Aorta (tissue), 5 donors: ENCODE measurements around the gene SHISA3. TPM values are rescaled to one million over a fixed set of nuclear protein-coding genes. Genes with fewer than 3 reads are reported as not detected.
"Not testable (repeated sequence)": the region's sequence is repeated elsewhere in the genome, so short reads cannot be mapped to it uniquely, and the experiment has no call there.

ENCODE experiments used
- ATAC-seq: fragments of 200-7000 bp; cut with Tn5 transposase; one replicate; pipeline ENCODE4 v1.9.1; 2022; ENCODE audit warnings: moderate library complexity; ENCODE audit not compliant: low FRiP score
- DNase-seq, 2 donors: peaks; one replicate each; pipeline ENCODE4 v3.0.0-alpha.2; 2020
- H3K27ac ChIP-seq, 2 donors: one replicate each; pipeline ENCODE4 v1.5.1; 2013; ENCODE audit warnings: low read length in 2 of 2, mild to moderate bottlenecking in 2 of 2, moderate library complexity in 2 of 2, control low read depth in 1 of 2, inconsistent platforms in 1 of 2, low read depth in 1 of 2
- H3K27me3 ChIP-seq, 2 donors: one replicate each; pipeline ENCODE4 v1.6.1; 2013; ENCODE audit warnings: control low read depth in 1 of 2, low read length in 1 of 2, mild to moderate bottlenecking in 1 of 2, moderate library complexity in 1 of 2; ENCODE audit not compliant: insufficient read depth in 2 of 2, control insufficient read depth in 1 of 2
- H3K36me3 ChIP-seq, 2 donors: one replicate each; pipeline ENCODE4 v1.6.1; 2013; ENCODE audit warnings: control low read depth in 1 of 2, low read length in 1 of 2, mild to moderate bottlenecking in 1 of 2; ENCODE audit not compliant: insufficient read depth in 2 of 2, control insufficient read depth in 1 of 2
- H3K4me1 ChIP-seq, 2 donors: one replicate each; pipeline ENCODE4 v1.6.1; 2013; ENCODE audit warnings: low read length in 2 of 2, control low read depth in 1 of 2, mild to moderate bottlenecking in 1 of 2, moderate library complexity in 1 of 2; ENCODE audit not compliant: insufficient read depth in 2 of 2, control insufficient read depth in 1 of 2
- H3K4me3 ChIP-seq, 2 donors: one replicate each; pipeline ENCODE4 v1.5.1; 2013; ENCODE audit warnings: low read length in 2 of 2, control low read depth in 1 of 2, mild to moderate bottlenecking in 1 of 2
- H3K9me3 ChIP-seq: one replicate; pipeline ENCODE4 v1.6.1; 2013; ENCODE audit warnings: mild to moderate bottlenecking, low read length; ENCODE audit not compliant: control insufficient read depth
- WGBS, 2 donors: extraction: QIAGEN DNeasy Blood & Tissue Kit; methylation state at CpG; one replicate each; pipeline ENCODE4 v1.1.7; 2013; 5-methylcytosine and 5-hydroxymethylcytosine counted together
- intact Hi-C, 2 donors: fragments of 100-400 bp; cut with DNase I; formaldehyde crosslinking; loops; one replicate each; pipeline versions ENCODE4 v1.14.2 to v1.15.0; 2022
- polyA plus RNA-seq, 2 donors: library from polyadenylated mRNA; stranded (reverse); fragments of 200-250 nt; gene quantifications; one replicate each; pipeline ENCODE4 v1.2.3, GENCODE V29; 2013
- total RNA-seq, 2 donors: library from RNA; stranded (reverse); fragmentation: NEBNext Ultra II Directional; extraction: Animal tissue kit (Norgen Biotek cat#: 25700); gene quantifications; one replicate each; pipeline ENCODE4 v1.2.1, GENCODE V29; 2021
- donor health status: healthy with polysubstance abuse.
- donor health status: Bipolar disorder and iron deficiency.
- donor health status: DM: no; HTN: no; CAD: no.
- donor health status: DM: no; HTN: no; CAD: no.
- donor health status: DM: yes; HTN: yes; CAD: no.

Gene SHISA3
- total and polyA plus RNA-seq, 4 donors: 2.1 to 5.5 (median 3.5) TPM

DNA sequence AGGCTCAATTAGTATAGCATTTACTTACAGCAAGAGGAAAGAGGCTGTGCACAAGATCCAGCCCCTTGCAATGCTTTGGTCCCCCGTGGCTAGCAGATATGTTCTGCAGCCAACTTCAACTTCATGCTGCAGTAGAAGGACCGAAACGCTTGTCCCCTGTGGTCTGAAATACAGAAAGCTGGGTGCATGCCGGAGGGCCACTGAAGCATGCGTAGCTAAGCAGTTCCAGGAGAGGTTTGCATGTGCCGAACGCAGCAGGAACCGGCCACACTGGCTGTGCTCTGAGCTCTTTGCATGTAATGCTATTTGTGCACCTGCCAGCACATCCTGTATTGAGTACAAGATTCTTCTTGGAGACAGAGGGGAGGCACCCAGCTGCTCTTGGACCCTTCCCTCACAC, 35.8 kb upstream of the SHISA3 start:
- Histone ChIP-seq H3K27me3 (peaks cover 0 to 1% of the 10 kb centered on the region in 2 donors), H3K4me3 (no peak overlapping the region), H3K36me3 (no peaks in the 10 kb centered on the region), H3K27ac (no peak overlapping the region), H3K9me3 (peaks cover 5% of the 10 kb centered on the region), H3K4me1 (no peaks in the 10 kb centered on the region)
- DNase-seq: no peak
- intact Hi-C loops: no loop called here
- no peak for ATAC-seq
- 69 to 75% methylated on average over 8 of the region's 8 CpGs for WGBS, 2 donors

DNA sequence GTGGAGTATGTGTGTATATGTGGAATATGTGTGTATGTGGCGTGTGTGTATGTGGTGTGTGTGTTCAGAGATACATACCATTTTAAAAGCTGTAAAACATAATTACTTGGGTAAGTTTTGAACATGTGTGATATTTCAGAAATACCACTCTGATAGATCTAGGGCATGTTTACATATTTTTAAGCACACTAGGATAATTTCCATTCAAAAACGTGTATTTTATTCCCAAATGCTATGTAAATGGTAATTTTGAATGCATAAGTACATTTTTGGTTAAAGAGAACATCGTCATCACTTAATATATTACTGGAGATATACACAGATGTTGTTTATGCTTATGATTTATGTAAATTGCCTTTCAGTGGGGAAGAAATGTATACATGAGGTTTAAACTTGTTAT, 34.7 kb upstream of the SHISA3 start:
- WGBS, 2 donors: 81% methylated on average over 3 of the region's 3 CpGs
- intact Hi-C loops: no loop called here
- H3K36me3 ChIP-seq: no peaks in the 10 kb centered on the region
- H3K9me3 ChIP-seq: peaks cover 5% of the 10 kb centered on the region
- no peaks in the 10 kb centered on the region for H3K4me1 ChIP-seq
- no peak for DNase-seq
- ATAC-seq: no peak
- H3K27ac ChIP-seq: no peak overlapping the region
- H3K27me3 ChIP-seq: peaks cover 0 to 1% of the 10 kb centered on the region in 2 donors
- no peak overlapping the region for H3K4me3 ChIP-seq

DNA sequence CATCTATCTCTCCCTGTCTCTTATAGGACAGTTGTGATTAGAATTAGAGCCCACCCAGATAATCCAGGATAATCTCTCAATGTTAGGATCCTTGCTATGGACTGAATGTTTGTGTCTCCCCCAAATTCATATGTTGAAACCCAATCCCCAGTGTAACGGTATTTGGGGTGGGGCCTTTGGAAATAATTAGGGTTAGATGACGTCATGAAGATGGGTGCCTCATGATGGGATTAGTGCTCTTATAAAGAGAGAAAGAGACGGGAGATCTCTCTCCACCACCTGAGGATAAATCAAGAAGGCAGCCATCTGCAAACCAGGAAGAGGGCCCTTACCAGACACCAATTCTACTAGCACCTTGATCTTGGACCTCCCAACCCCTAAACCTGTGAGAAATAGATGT, 33.7 kb upstream of the SHISA3 start:
- H3K4me1 ChIP-seq: no peaks in the 10 kb centered on the region
- peaks cover 0 to 1% of the 10 kb centered on the region in 2 donors for H3K27me3 ChIP-seq
- DNase-seq (no peak), ATAC-seq (no peak)
- intact Hi-C loops: no loop called here
- no peaks in the 10 kb centered on the region for H3K36me3 ChIP-seq
- 87 to 89% methylated on average over 3 of the region's 3 CpGs for WGBS, 2 donors
- H3K4me3 ChIP-seq: no peak overlapping the region
- peaks cover 5% of the 10 kb centered on the region for H3K9me3 ChIP-seq
- no peak overlapping the region for H3K27ac ChIP-seq

DNA sequence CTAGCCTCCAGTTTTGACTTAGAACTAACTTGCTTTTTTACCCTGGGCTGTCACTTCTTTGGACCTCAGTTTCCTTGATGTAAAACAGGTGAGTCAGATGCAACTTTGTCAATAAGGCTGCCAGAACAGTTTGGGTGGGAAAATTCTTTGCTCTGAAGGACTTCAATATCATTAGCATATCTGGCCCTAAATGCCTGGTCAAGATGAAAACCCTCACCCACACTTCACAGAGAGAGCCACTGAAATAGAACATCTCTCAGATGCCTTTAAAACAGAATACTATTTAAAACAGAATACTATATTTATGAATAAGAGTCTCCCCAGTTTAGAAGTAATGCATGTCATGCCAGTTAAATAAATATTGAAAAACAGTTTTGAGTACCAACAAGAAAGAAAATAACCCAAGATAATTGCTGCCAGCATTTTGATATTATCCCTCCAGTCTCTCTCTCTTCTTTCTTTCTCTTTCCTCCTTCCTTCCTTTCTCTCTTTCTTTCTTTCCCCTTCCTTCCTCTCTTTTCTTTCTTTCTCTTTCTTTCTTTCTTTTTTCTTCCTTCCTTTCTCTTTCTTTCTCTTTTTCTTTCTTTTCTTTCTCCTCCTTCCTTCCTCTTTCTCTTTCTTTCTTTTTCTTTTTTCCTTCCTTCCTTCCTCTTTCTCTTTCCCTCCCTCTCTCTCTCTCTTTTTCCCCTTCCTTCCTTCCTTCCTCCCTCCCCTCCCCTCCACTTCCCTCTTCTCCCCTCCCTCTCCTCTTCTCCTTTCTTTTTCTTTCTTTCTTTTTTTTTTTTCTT, 32.8 kb upstream of the SHISA3 start:
- Histone ChIP-seq H3K36me3 (no peaks in the 10 kb centered on the region), H3K27me3 (peaks cover 0 to 1% of the 10 kb centered on the region in 2 donors), H3K4me3 (no peak overlapping the region), H3K27ac (no peak overlapping the region), H3K9me3 (peaks cover 5% of the 10 kb centered on the region), H3K4me1 (no peaks in the 10 kb centered on the region)
- no peak for ATAC-seq
- DNase-seq: no peak
- intact Hi-C loops: no loop called here

DNA sequence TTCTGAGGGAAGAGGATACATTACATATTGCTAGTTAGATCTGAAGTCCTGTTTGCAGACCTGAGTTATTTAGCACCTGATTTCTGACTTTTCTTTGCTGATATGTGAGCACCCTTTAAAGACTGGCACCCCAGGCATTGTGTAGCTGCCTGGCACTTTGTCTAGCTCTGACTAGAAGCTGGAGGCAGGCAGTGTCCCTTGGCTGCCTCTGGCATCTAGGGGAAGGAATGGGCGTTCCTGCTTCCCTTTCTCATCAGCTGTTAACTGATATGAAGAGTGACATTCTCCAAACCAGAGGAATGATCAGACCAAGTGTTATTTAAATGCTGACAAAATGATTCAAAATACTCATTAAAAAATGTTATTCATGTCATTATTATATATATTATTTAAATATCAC, 30.3 kb upstream of the SHISA3 start:
- DNase-seq (no peak), ATAC-seq (no peak)
- Histone ChIP-seq H3K36me3 (no peaks in the 10 kb centered on the region), H3K9me3 (peaks cover 5% of the 10 kb centered on the region), H3K27ac (no peak overlapping the region), H3K4me3 (no peak overlapping the region), H3K27me3 (no peaks in the 10 kb centered on the region), H3K4me1 (no peaks in the 10 kb centered on the region)
- 44 to 62% methylated on average over 1 of the region's 1 CpG for WGBS, 2 donors
- intact Hi-C loops: no loop called here

DNA sequence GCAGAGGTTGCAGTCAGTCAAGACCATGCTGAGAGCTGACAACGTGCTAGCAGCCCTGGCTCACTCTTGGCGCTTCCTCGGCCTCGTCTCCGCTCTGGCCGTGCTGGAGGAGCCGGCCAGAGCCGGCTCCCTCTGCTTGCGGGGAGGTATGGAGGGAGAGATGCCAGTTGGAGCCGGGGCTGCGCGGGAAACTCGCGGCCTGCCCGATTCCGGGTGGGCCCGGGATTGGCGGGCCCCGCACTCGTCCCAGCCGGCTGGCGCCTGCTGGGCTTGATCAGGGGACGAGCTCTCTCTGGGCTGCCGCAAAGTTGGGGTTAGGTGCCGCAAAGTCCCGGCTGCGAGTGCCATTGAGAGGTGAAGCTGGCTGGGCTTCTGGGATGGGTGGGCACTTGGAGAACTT, 27.8 kb upstream of the SHISA3 start:
- no peaks in the 10 kb centered on the region for H3K36me3 ChIP-seq

DNA sequence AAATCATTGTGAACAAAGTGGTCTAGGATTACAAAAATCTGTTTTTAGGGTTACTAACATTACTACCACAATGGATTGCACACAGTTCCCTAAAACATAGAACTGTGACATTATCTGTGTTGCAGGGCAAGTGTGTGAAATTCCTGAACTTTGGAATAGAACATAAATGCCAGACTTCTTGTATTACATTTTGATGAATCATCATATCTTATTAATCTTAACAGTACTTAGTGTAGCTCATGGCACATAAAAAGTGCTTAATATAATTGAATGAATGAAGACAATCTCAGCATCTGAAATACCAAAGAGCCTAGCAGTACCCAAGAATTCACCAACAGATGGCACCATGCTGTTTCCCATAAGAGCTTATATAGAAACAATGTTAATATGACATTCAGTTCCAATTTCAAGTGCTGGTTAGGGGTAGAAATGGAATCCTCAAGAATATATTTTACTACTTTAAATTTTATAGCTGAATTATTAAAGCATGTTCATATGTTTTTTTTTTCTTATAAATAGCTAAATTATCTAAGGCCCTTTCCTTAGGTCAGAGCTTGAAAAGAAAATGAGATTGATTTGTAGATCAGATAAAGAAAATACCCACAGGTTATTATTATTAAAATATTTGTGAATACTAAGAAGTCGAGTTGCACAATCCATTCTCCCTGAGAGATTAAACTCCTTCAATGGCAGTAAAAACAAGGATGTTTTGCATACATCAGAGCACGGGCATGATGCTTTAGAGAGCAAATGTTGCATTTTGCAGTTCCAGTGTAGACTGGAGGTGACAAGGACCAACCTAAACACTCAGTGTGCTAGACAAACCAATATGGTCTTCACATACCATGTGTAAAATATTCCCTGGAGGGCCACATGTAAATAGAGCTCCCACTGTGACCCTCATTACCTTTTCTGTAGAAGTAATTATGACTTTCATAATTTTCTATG, 25.7 kb upstream of the SHISA3 start:
- DNase-seq (no peak), ATAC-seq (no peak)
- no peaks in the 10 kb centered on the region for H3K36me3 ChIP-seq
- H3K4me1 ChIP-seq: no peaks in the 10 kb centered on the region
- H3K9me3 ChIP-seq: no peaks in the 10 kb centered on the region
- 41% methylated on average over 2 of the region's 2 CpGs for WGBS, 2 donors
- H3K27me3 ChIP-seq: no peaks in the 10 kb centered on the region
- H3K27ac ChIP-seq: no peak overlapping the region
- no peak overlapping the region for H3K4me3 ChIP-seq
- intact Hi-C loops: loop anchor here (1.0 to 5.0 kb wide), 3 partner anchors 89 to 147 kb away; no protein-coding TSS in a partner anchor

More for the DNA sequence above, 27.8 kb upstream of the SHISA3 start:
- intact Hi-C loops: no loop called here
- ATAC-seq: no peak
- Histone ChIP-seq H3K9me3 (no peaks in the 10 kb centered on the region), H3K27me3 (no peaks in the 10 kb centered on the region), H3K4me3 (no peak overlapping the region), H3K4me1 (no peaks in the 10 kb centered on the region), H3K27ac (no peak overlapping the region)
- DNase-seq: no peak
- 93 to 94% methylated on average over 27 of the region's 27 CpGs for WGBS, 2 donors

DNA sequence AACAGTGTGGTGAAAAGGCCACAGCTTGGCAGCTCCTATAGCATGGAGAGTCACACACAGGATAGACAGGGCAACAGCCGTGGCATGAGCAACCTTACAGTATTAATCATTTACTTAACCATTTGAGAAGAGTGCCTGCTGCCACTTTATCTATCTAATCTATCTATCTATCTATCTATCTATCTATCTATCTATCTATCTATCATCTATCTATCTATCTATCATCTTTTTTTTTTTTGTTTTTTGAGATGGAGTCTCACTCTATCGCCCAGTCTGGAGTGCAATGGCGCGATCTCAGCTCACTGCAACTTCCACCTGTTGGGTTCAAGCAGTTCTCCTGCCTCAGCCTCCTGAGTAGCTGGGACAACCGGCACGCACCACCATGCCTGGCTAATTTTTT, 25.0 kb upstream of the SHISA3 start:
- not testable (repeated sequence) for H3K4me3 ChIP-seq, ATAC-seq, DNase-seq, H3K9me3 ChIP-seq, H3K36me3 ChIP-seq, H3K27me3 ChIP-seq, H3K4me1 ChIP-seq, H3K27ac ChIP-seq
- WGBS, 2 donors: 88 to 91% methylated on average over 6 of the region's 6 CpGs
- intact Hi-C loops: loop anchor here in 1 of 2 donors (5.0 kb wide), 1 partner anchor 90 kb away; no protein-coding TSS in a partner anchor
